Measurements from ENCODE around the gene REXO4. TPM values are rescaled to one million over a fixed set of nuclear protein-coding genes. Genes with fewer than 3 reads are reported as not detected.
"Not testable (repeated sequence)": the region's sequence is repeated elsewhere in the genome, so short reads cannot be mapped to it uniquely, and the experiment has no call there.

The REXO4 gene
- total RNA-seq, 2 experiments from 2014 or later = 49.5 to 52.0 TPM

- ChIA-PET POLR2A (no interaction called here), CTCF (no interaction called here)
Measured at GRCh38 chr9:133453651-133454050, 35.8 kb upstream of the REXO4 start.

- CTCF ChIA-PET = no interaction called here
- POLR2A ChIA-PET = interaction anchor here (0.6 kb wide), 1 partner anchor 1053 kb away, joined by 7 read pairs; no protein-coding TSS in a partner anchor
Measured at GRCh38 chr9:133452562-133452961, 34.8 kb upstream of the REXO4 start.

GRCh38 chr9:133451865-133452264 is 34.1 kb upstream of the REXO4 start:
- CTCF ChIA-PET, POLR2A ChIA-PET: not testable (repeated sequence)

GRCh38 chr9:133449760-133450159 is 31.9 kb upstream of the REXO4 start:
- CTCF ChIA-PET = no interaction called here
- POLR2A ChIA-PET = no interaction called here

- ChIA-PET CTCF (no interaction called here), POLR2A (no interaction called here)
Measured at GRCh38 chr9:133448487-133448972, 30.7 kb upstream of the REXO4 start.

GRCh38 chr9:133445293-133445969 is 27.6 kb upstream of the REXO4 start:
- POLR2A ChIA-PET = no interaction called here
- CTCF ChIA-PET = no interaction called here

DNA sequence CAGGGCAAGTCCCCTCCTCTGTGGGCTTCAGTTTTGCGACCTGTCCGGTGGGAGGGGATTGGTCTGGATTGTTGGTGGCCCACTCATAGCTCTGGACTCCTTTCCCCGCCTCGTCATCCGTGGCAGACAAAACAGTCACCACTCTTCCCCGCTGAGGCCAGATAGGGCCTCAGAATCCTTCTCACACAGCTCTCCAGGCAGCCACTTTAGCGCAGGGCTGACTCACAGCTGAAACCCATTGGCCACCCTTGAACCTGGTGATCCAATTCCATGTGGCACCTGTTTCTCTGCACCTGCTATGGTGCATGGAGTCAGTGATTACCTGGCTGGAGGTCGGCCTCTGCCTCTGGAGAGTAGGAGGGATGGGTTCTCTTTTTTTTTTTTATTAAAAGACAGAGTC is 26.2 kb upstream of the REXO4 start:
- ChIA-PET POLR2A (no interaction called here), CTCF (no interaction called here)

DNA sequence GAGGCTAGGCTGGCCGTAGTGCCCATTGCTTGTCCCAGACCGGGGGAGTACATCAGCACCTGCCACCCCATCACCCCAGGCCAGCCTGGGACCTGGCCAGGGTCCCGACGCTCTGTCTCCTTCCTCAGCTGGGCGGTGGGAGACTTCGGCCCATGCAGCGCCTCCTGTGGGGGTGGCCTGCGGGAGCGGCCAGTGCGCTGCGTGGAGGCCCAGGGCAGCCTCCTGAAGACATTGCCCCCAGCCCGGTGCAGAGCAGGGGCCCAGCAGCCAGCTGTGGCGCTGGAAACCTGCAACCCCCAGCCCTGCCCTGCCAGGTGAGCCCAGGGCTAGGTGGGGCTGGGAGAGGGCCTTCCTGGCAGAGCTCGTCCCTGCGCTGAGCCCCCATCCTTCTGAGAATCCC is 25.4 kb upstream of the REXO4 start:
- ChIA-PET POLR2A (no interaction called here), CTCF (no interaction called here)

DNA sequence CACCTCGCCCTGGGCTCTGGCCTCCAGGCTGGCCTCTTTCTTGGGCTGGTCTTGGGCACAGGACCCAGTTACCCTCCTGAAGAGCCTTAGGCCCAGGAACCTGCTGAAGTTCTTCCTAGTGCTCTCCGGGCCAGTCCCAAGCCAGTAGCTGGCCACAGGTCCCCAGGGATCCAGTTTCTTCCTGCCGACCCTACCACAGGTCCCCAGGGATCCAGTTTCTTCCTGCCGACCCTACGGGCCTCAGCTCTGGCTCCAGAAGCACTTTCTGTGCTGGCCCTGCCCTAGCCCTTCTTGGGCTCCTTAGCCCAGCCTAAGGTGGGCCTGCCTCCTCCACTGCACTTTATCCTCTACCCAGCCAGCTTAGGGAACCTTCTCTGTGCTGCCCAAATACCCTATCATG is 23.8 kb upstream of the REXO4 start:
- ChIA-PET POLR2A (no interaction called here), CTCF (no interaction called here)

DNA sequence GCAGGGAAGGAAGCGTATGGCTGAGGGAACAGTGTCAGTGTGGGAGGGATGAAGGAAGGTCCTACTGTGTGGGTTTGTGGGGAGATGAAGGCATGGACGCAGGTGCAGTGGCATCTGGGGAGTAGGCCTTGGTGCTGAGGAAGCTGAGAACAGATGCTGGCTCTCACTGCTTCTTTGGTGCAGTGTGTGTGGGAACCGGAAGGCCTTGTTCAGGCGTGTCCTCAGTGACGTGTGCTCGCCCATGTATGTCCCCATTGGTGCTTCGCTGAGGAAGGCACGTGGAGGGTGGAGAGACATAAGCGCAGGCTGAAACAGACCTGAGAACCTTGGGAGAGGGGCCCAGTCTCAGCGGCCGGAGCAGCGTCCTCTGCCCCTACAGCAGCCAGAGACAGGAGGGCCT is 23.1 kb upstream of the REXO4 start:
- ChIA-PET CTCF (no interaction called here), POLR2A (no interaction called here)

DNA sequence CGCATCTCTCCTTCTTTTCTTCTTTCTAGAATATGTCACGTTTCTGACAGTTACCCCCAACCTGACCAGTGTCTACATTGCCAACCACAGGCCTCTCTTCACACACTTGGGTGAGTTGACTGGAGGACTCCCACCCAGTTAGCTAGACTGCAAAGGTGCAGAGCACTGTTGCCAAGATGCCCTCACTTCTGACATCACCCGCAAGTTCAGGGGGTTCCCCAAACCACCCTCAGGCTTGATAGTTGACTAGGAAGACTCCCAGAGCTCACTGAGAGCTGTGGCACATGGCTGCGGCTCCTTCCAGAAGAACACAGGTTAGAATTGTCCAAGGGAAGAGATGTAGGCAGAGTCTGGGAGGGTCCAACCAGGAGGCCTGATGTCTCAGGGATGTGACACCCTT is 21.5 kb upstream of the REXO4 start:
- POLR2A ChIA-PET = no interaction called here
- CTCF ChIA-PET = no interaction called here

GRCh38 chr9:133437753-133438531 is 20.1 kb upstream of the REXO4 start:
- ChIA-PET POLR2A (no interaction called here), CTCF (no interaction called here)

DNA sequence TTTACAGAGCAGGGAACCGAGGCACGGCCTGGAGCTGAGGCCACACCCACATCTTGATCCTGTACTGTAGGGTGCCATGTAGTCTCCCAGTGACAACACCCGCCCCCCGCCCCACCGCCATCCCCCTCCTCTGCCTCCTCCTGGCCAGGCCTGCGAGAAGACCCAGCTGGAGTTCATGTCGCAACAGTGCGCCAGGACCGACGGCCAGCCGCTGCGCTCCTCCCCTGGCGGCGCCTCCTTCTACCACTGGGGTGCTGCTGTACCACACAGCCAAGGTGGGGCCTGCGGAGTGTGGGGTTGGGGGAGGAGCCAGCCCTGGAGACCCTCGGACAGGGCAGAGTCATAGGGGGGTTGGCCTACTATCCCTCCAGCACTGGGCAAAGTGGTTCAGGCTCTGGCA is 18.9 kb upstream of the REXO4 start:
- POLR2A ChIA-PET = no interaction called here
- CTCF ChIA-PET = no interaction called here

DNA sequence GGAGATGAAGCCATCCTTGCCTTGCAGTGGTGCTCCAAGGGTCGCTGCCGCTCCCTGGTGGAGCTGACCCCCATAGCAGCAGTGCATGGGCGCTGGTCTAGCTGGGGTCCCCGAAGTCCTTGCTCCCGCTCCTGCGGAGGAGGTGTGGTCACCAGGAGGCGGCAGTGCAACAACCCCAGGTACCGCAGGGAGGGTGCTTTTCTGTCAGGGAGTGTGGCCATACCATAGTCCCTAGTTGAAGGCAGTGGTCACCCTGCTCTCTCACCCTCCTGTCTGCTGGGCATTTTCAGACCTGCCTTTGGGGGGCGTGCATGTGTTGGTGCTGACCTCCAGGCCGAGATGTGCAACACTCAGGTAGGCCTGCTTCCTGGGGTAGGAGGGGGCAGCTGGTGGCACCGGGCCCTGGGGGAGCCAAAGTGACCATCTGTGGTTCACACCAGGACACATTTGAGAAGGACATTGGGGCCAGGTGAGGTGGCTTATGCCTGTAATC is 15.6 kb upstream of the REXO4 start:
- POLR2A ChIA-PET = no interaction called here
- CTCF ChIA-PET = no interaction called here

DNA sequence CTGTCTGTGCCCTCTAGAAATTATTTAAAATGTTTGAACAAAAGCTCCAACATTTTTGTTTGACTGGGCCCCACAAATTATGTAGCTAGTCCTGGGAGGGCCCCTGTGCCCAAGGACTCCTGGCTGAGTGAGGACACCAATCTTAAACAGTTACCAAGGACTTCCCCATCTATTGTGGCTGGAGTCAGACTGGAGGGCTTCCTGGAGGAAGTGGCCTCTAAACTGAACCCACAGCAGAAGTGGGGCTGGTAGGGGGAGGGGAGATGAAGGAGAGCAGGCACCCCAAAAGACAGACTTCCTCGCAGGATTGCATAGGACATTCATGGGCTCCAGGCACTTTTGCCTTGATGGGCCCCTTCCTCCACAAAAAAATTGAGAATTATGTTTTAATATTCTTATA is 12.4 kb upstream of the REXO4 start:
- POLR2A ChIA-PET = no interaction called here
- CTCF ChIA-PET = interaction anchor here (0.7 kb wide), 1 partner anchor 530 kb away, joined by 3 read pairs; no protein-coding TSS in a partner anchor

- ChIA-PET POLR2A (no interaction called here), CTCF (no interaction called here)
Measured at GRCh38 chr9:133429641-133430161, 11.9 kb upstream of the REXO4 start.

GRCh38 chr9:133429214-133429613 is 11.4 kb upstream of the REXO4 start:
- ChIA-PET POLR2A (no interaction called here), CTCF (no interaction called here)

DNA sequence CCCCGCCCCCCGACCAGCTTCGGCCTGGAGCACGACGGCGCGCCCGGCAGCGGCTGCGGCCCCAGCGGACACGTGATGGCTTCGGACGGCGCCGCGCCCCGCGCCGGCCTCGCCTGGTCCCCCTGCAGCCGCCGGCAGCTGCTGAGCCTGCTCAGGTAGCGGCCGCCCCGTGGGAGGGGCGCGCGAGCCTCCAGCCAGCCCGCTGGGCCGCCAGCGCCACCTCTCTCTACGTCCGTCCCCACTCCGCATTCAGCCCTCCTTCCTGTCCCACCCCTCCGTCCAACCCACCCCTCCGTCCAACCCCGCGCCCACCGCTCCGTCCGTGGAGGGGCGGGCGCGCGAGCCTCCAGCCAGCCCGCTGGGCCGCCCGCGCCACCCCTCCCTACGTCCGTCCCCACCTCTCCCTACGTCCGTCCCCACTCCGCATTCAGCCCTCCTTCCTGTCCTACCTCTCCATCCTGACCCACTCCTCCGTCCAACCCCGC is 10.8 kb upstream of the REXO4 start:
- ChIA-PET CTCF (no interaction called here), POLR2A (no interaction called here)

DNA sequence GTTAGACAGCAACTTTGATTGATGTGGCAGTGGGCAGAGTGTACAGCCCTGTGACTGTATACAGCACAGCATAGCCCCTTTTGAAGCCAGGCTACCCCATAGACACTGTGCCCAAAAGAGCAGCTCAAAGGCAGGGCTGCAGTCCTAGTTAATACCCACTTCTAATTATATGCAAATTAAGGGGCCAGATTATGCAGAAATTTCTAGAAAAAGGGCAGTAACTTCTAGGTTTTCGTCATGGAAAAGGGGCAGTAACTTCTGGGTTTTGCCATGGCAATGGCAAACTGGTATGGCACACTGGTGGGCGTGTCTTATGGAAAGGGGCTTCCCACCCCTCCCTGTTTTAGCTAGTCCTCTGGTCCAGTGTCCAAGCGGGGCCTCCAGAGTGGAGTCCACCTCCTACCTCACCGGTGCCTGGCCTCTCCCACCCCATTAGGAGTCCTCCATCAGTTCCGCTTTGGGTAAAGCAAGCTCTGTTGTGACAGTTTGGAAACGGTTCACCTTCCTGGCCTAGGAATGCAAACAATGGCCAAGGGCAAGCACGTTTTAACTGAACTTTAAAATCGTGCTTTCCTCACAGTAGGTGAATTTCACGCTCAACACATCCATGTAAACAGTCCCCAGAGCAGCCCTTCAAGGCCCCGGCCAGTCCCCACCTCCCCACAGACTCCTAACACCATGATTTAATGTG is 10.0 kb upstream of the REXO4 start:
- POLR2A ChIA-PET = interaction anchor here (0.8 kb wide), 1 partner anchor 25 kb away, joined by 4 read pairs; no protein-coding TSS in a partner anchor
- CTCF ChIA-PET = no interaction called here

DNA sequence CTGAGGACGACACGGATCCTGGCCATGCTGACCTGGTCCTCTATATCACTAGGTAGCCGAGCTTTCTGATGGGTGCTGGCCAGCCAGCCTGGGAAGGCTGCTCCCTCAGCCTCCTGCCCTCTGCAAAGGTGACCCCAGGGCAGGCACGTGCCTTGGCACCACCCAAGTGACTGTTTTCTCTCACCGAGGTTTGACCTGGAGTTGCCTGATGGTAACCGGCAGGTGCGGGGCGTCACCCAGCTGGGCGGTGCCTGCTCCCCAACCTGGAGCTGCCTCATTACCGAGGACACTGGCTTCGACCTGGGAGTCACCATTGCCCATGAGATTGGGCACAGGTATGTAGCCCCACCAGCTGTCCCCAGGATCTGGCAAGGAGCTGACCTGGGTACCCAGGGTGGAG is 8.2 kb upstream of the REXO4 start:
- CTCF ChIA-PET = interaction anchor here (1.0 kb wide), 1 partner anchor 15 kb away, joined by 3 read pairs; no protein-coding TSS in a partner anchor
- POLR2A ChIA-PET = no interaction called here

Data from activated CD8-positive, alpha-beta memory T cell treated with anti-CD3 and anti-CD28 coated beads for 36 hours (primary cell).